GM18867 (cell line): ENCODE results near the gene SPDYE4.

Experiments
- ATAC-seq: cut with Tn5 transposase; IDR thresholded peaks from one replicate; pipeline ENCODE4 v1.9.1; 2021; ENCODE audit warnings: mild to moderate bottlenecking, moderate library complexity; ENCODE audit not compliant: unreplicated experiment

Gene SPDYE4

GRCh38 chr17:8741771-8742170, 16.6 kb downstream of the SPDYE4 start:
- ATAC-seq = no peak

GRCh38 chr17:8741366-8741765, 17.0 kb downstream of the SPDYE4 start:
- ATAC-seq = no peak

GRCh38 chr17:8740486-8740885, 17.9 kb downstream of the SPDYE4 start:
- no peak for ATAC-seq

- ATAC-seq = no peak
Measured at GRCh38 chr17:8739097-8739496, 19.2 kb downstream of the SPDYE4 start.

- no peak for ATAC-seq
Measured at GRCh38 chr17:8736796-8737195, 21.6 kb downstream of the SPDYE4 start.

GRCh38 chr17:8736362-8736761, 22.0 kb downstream of the SPDYE4 start:
- no peak for ATAC-seq

- no peak for ATAC-seq
Measured at GRCh38 chr17:8735336-8735939, 22.9 kb downstream of the SPDYE4 start.

GRCh38 chr17:8734876-8735275, 23.5 kb downstream of the SPDYE4 start:
- no peak for ATAC-seq

GRCh38 chr17:8732406-8733085, 25.8 kb downstream of the SPDYE4 start:
- ATAC-seq = no peak

GRCh38 chr17:8729860-8730259, 28.5 kb downstream of the SPDYE4 start:
- ATAC-seq = no peak

- ATAC-seq = no peak
Measured at GRCh38 chr17:8729421-8729820, 28.9 kb downstream of the SPDYE4 start.

GRCh38 chr17:8728971-8729370, 29.4 kb downstream of the SPDYE4 start:
- ATAC-seq = no peak

GRCh38 chr17:8728251-8728938, 30.0 kb downstream of the SPDYE4 start:
- no peak for ATAC-seq

- ATAC-seq = no peak
Measured at GRCh38 chr17:8726941-8727555, 31.3 kb downstream of the SPDYE4 start.

- ATAC-seq = no peak
Measured at GRCh38 chr17:8725881-8726876, 32.2 kb downstream of the SPDYE4 start.

- no peak for ATAC-seq
Measured at GRCh38 chr17:8724451-8724850, 33.9 kb downstream of the SPDYE4 start.

- no peak for ATAC-seq
Measured at GRCh38 chr17:8720596-8720995, 37.8 kb downstream of the SPDYE4 start.

- ATAC-seq = no peak
Measured at GRCh38 chr17:8719291-8720246, 38.8 kb downstream of the SPDYE4 start.

- ATAC-seq = no peak
Measured at GRCh38 chr17:8718001-8718563, 40.3 kb downstream of the SPDYE4 start.
